Panc1 (cell line): ENCODE measurements around the gene SLC27A1. TPM values are rescaled to one million over a fixed set of nuclear protein-coding genes. Genes with fewer than 3 reads are reported as not detected.

Experiments used
- ATAC-seq: fragments of 200-7000 bp; cut with Tn5 transposase; 2 replicates; pipeline ENCODE4 v1.9.1; 2020; ENCODE audit warnings: mild to moderate bottlenecking, moderate library complexity
- BruUV-seq: library from RNA; stranded (reverse); fragments of 400-500 nt; replicated peaks from 2 replicates; lab custom pipeline; 2021; lab: Mats Ljungman, UMichigan
- CTCF ChIA-PET: fragments of 300-600 bp; sonication (Branson Sonifier 250); formaldehyde crosslinking; loops from one replicate; lab custom pipeline; 2022; ENCODE audit warnings: antibody characterized with exemption; lab: Charles Lee
- POLR2A ChIA-PET: fragments of 300-600 bp; sonication (Branson Sonifier 250); formaldehyde crosslinking; loops from one replicate; lab custom pipeline; 2022; ENCODE audit warnings: antibody characterized with exemption; lab: Charles Lee
- DNase-seq: peaks from one replicate; pipeline ENCODE4 v3.0.0-alpha.2; 2010; ENCODE audit warnings: low read depth, low spot score
- H3K27ac ChIP-seq: 2 replicates; pipeline ENCODE4 v1.5.1; 2011; ENCODE audit warnings: mild to moderate bottlenecking, low read length, inconsistent platforms
- H3K27me3 ChIP-seq: fragments of 200-500 bp; sonication (Bioruptor generic); 2 replicates; pipeline ENCODE4 v1.6.0; 2014; ENCODE audit warnings: low read length, inconsistent platforms; ENCODE audit not compliant: control insufficient read depth, insufficient read depth
- H3K36me3 ChIP-seq: fragments of 200-500 bp; sonication (Bioruptor generic); 2 replicates; pipeline ENCODE4 v1.5.1; 2014; ENCODE audit warnings: inconsistent platforms, mild to moderate bottlenecking, low read length, moderate library complexity; ENCODE audit not compliant: control insufficient read depth, insufficient read depth
- H3K4me1 ChIP-seq: 2 replicates; pipeline ENCODE4 v1.5.1; 2011; ENCODE audit warnings: inconsistent platforms, mild to moderate bottlenecking, low read length, moderate library complexity; ENCODE audit not compliant: control insufficient read depth, insufficient read depth
- H3K4me3 ChIP-seq, 2 experiments: 2 replicates each; pipeline ENCODE4 v1.5.1; 2011 to 2012; ENCODE audit warnings: low read depth in 2 of 2, low read length in 2 of 2, mild to moderate bottlenecking in 2 of 2, inconsistent platforms in 1 of 2, moderate library complexity in 1 of 2
- H3K9me3 ChIP-seq: fragments of 200-500 bp; sonication (Bioruptor generic); 2 replicates; pipeline ENCODE4 v1.5.1; 2014; ENCODE audit warnings: low read depth, mild to moderate bottlenecking, inconsistent platforms, low read length, moderate library complexity; ENCODE audit not compliant: control insufficient read depth, insufficient read depth
- CTCF ChIP-seq: fragments of 450-650 bp; IDR thresholded peaks from 2 replicates; pipeline ENCODE4 v1.5.1; 2017; ENCODE audit warnings: mild to moderate bottlenecking
- POLR2AphosphoS5 ChIP-seq: IDR thresholded peaks from 2 replicates; pipeline ENCODE4 v1.6.1; 2012; ENCODE audit warnings: mild to moderate bottlenecking, low read depth, low read length, moderate library complexity
- SIN3A ChIP-seq: IDR thresholded peaks from 2 replicates; pipeline ENCODE4 v1.6.1; 2012; ENCODE audit warnings: low read depth, mild to moderate bottlenecking, low read length, moderate library complexity, borderline replicate concordance; ENCODE audit not compliant: insufficient read depth
- TCF7L2 ChIP-seq: IDR thresholded peaks from 2 replicates; pipeline ENCODE4 v1.6.1; 2011; ENCODE audit warnings: mild to moderate bottlenecking, low read depth, low read length, inconsistent platforms
- in situ Hi-C: cut with HindIII; loops from 2 replicates; pipeline ENCODE4 v1.10.0; 2016; ENCODE audit warnings: low sequenced_read_pairs, low pct_unique_long_range_greater_than_20kb
- intact Hi-C: fragments of 100-400 bp; cut with micrococcal nuclease; formaldehyde crosslinking; loops from one replicate; pipeline ENCODE4 v1.10.0; 2022; ENCODE audit not compliant: unreplicated experiment
- total RNA-seq: library from RNA; stranded (reverse); gene quantifications from one replicate; pipeline ENCODE4 v1.2.1, GENCODE V29; 2021; ENCODE audit not compliant: unreplicated experiment
- TF ChIP-seq, protein P1 (sequence below), 2 experiments: IDR thresholded peaks; 2 replicates each; pipeline ENCODE4 v1.6.1; 2011 to 2012; ENCODE audit warnings: low read depth in 2 of 2, control low read depth in 1 of 2, low read length in 1 of 2, mild to moderate bottlenecking in 1 of 2, moderate library complexity in 1 of 2; ENCODE audit not compliant: insufficient read depth in 1 of 2

Gene SLC27A1
- total RNA-seq, 1 experiment from 2014 or later, result 5.4 TPM

GRCh38 chr19:17542042-17542441, 71.7 kb downstream of the SLC27A1 start:
- Histone ChIP-seq H3K36me3 (no peaks in the 10 kb centered on the region), H3K27me3 (no peaks in the 10 kb centered on the region), H3K9me3 (no peaks in the 10 kb centered on the region), H3K27ac (no peak overlapping the region), H3K4me3 (no peak overlapping the region), H3K4me1 (no peaks in the 10 kb centered on the region)
- ATAC-seq (no peak), DNase-seq (no peak)
- ChIA-PET CTCF (no interaction called here), POLR2A (no interaction called here)
- in situ Hi-C loops (no loop called here), intact Hi-C loops (no loop called here)
- no TSS peak for BruUV-seq
- TF ChIP-seq TCF7L2 (no peak), CTCF (no peak)

- no peak for TF ChIP-seq CTCF
- TF ChIP-seq, protein P1, sequence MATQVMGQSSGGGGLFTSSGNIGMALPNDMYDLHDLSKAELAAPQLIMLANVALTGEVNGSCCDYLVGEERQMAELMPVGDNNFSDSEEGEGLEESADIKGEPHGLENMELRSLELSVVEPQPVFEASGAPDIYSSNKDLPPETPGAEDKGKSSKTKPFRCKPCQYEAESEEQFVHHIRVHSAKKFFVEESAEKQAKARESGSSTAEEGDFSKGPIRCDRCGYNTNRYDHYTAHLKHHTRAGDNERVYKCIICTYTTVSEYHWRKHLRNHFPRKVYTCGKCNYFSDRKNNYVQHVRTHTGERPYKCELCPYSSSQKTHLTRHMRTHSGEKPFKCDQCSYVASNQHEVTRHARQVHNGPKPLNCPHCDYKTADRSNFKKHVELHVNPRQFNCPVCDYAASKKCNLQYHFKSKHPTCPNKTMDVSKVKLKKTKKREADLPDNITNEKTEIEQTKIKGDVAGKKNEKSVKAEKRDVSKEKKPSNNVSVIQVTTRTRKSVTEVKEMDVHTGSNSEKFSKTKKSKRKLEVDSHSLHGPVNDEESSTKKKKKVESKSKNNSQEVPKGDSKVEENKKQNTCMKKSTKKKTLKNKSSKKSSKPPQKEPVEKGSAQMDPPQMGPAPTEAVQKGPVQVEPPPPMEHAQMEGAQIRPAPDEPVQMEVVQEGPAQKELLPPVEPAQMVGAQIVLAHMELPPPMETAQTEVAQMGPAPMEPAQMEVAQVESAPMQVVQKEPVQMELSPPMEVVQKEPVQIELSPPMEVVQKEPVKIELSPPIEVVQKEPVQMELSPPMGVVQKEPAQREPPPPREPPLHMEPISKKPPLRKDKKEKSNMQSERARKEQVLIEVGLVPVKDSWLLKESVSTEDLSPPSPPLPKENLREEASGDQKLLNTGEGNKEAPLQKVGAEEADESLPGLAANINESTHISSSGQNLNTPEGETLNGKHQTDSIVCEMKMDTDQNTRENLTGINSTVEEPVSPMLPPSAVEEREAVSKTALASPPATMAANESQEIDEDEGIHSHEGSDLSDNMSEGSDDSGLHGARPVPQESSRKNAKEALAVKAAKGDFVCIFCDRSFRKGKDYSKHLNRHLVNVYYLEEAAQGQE (IDR thresholded peaks at IDR 0.05; ENCODE audit: insufficient read depth in 1 of 2, low read depth in 2 of 2, low read length in 1 of 2), result no peak
- no peak for TF ChIP-seq POLR2AphosphoS5
- no peak for TF ChIP-seq SIN3A
- TF ChIP-seq TCF7L2, result no peak
- in situ Hi-C loops, result no loop called here
- ChIA-PET CTCF (no interaction called here), POLR2A (no interaction called here)
- no peak overlapping the region for H3K27ac ChIP-seq
- DNase-seq (no peak), ATAC-seq (no peak)
- H3K27me3 ChIP-seq, result no peaks in the 10 kb centered on the region
- H3K4me3 ChIP-seq, result no peak overlapping the region
- intact Hi-C loops, result no loop called here
- BruUV-seq, result no TSS peak
- H3K4me1 ChIP-seq, result no peaks in the 10 kb centered on the region
- no peaks in the 10 kb centered on the region for H3K36me3 ChIP-seq
- H3K9me3 ChIP-seq, result no peaks in the 10 kb centered on the region
These were observed 72.7 kb downstream of the SLC27A1 start for GRCh38 chr19:17542793-17543582.
